ENCODE results near the gene GNAT2. TPM values are rescaled to one million over a fixed set of nuclear protein-coding genes. Genes with fewer than 3 reads are reported as not detected.

Gene GNAT2
- total RNA-seq, 1 donor from 2014 or later: not detected

GRCh38 chr1:109584766-109585165, 34.6 kb downstream of the GNAT2 start:
- DNase-seq (no peak), ATAC-seq (ENCODE audit: low read depth) (no peak)
- Mint-ChIP-seq H3K27ac (no peak overlapping the region), H3K36me3 (ENCODE audit: low read depth) (peaks cover 84% of the 10 kb centered on the region), H3K4me1 (no peaks in the 10 kb centered on the region), H3K27me3 (no peaks in the 10 kb centered on the region), H3K4me3 (no peak overlapping the region), H3K9me3 (no peaks in the 10 kb centered on the region)
- TF ChIP-seq CTCF (IDR thresholded peaks at IDR 0.05): no peak
- ChIA-PET POLR2A (no interaction called here), CTCF (no interaction called here)
- intact Hi-C loops (cut with micrococcal nuclease): loop anchor here (2.0 kb wide), 2 partner anchors 14 to 16 kb away; no protein-coding TSS in a partner anchor

- intact Hi-C loops (cut with micrococcal nuclease): no loop called here
- Mint-ChIP-seq H3K4me3 (no peak overlapping the region), H3K27ac (no peak overlapping the region), H3K9me3 (no peaks in the 10 kb centered on the region), H3K36me3 (ENCODE audit: low read depth) (peaks cover 72% of the 10 kb centered on the region), H3K4me1 (no peaks in the 10 kb centered on the region), H3K27me3 (no peaks in the 10 kb centered on the region)
- DNase-seq (no peak), ATAC-seq (ENCODE audit: low read depth) (no peak)
- POLR2A ChIA-PET: no interaction called here
- CTCF ChIA-PET: no interaction called here
- TF ChIP-seq CTCF (IDR thresholded peaks at IDR 0.05): no peak
These were observed 37.4 kb downstream of the GNAT2 start for GRCh38 chr1:109582021-109582420.

GRCh38 chr1:109579491-109579890, 39.9 kb downstream of the GNAT2 start:
- CTCF ChIA-PET: no interaction called here

GRCh38 chr1:109578947-109579443, 40.4 kb downstream of the GNAT2 start:
- Mint-ChIP-seq H3K27ac (no peak overlapping the region), H3K27me3 (no peaks in the 10 kb centered on the region), H3K4me1 (peaks cover 3% of the 10 kb centered on the region), H3K9me3 (no peaks in the 10 kb centered on the region), H3K4me3 (no peak overlapping the region), H3K36me3 (ENCODE audit: low read depth) (peaks cover 69% of the 10 kb centered on the region)
- no peak for DNase-seq
- intact Hi-C loops (cut with micrococcal nuclease): no loop called here
- POLR2A ChIA-PET: no interaction called here
- no peak for TF ChIP-seq CTCF (IDR thresholded peaks at IDR 0.05)
- CTCF ChIA-PET: no interaction called here
- no peak for ATAC-seq (ENCODE audit: low read depth)

More at GRCh38 chr1:109579491-109579890, 39.9 kb downstream of the GNAT2 start:
- Mint-ChIP-seq H3K4me1 (no peaks in the 10 kb centered on the region), H3K27me3 (no peaks in the 10 kb centered on the region), H3K9me3 (no peaks in the 10 kb centered on the region), H3K4me3 (no peak overlapping the region), H3K36me3 (ENCODE audit: low read depth) (peaks cover 74% of the 10 kb centered on the region), H3K27ac (no peak overlapping the region)
- ATAC-seq (ENCODE audit: low read depth): no peak
- POLR2A ChIA-PET: no interaction called here
- no peak for DNase-seq
- intact Hi-C loops (cut with micrococcal nuclease): no loop called here
- no peak for TF ChIP-seq CTCF (IDR thresholded peaks at IDR 0.05)

- intact Hi-C loops (cut with micrococcal nuclease): no loop called here
- Mint-ChIP-seq H3K27me3 (no peaks in the 10 kb centered on the region), H3K4me1 (peaks cover 22% of the 10 kb centered on the region), H3K9me3 (no peaks in the 10 kb centered on the region), H3K4me3 (no peak overlapping the region), H3K36me3 (ENCODE audit: low read depth) (peaks cover 29% of the 10 kb centered on the region), H3K27ac (no peak overlapping the region)
- DNase-seq (no peak), ATAC-seq (ENCODE audit: low read depth) (no peak)
- ChIA-PET CTCF (no interaction called here), POLR2A (no interaction called here)
- TF ChIP-seq CTCF (IDR thresholded peaks at IDR 0.05): no peak
These were observed 45.6 kb downstream of the GNAT2 start for GRCh38 chr1:109573785-109574184.

All from activated B cell treated with CpG ODN at 0.5 μM for 24 hours (primary cell).